Measurements from ENCODE around the gene PMIS2.
A peak's percentile ranks its signal among the peaks of the same experiment; 100 is the strongest.

PMIS2 gene

DNA sequence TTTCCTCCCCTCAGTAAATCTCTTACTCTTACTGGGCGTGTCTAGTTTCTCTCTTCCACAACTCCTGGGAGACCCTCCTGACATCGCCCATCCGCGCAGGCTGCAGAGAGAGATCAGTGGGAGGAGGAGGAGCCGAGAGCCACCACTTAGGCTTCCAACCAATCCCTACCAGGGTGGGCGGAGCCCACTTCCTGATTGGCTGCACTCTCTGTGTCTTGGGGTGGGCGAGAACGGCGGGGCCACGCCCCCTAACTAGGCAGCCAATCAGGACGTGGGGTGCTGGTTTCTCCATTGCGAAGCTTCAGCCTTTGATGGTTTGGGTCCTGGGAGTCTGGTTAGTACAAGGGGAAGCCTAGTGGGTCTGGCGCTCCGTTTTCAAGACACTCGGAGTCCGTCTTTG, at the start of gene PMIS2:
TSS of gene PMIS2 (plus strand) at position 326 of the 400 bp plus-strand sequence. CDS start 87 bp downstream, outside the sequence.
- no peaks in the 10 kb centered on the region for H3K9me3 ChIP-seq (ENCODE audit: control insufficient read depth, insufficient read depth, low read length)
- H3K4me1 ChIP-seq (ENCODE audit: control insufficient read depth, insufficient read depth, low read length): no peaks in the 10 kb centered on the region
- no peak within 1 kb of the TSS for H3K4me3 ChIP-seq (ENCODE audit: low read depth, low read length)
- H3K36me3 ChIP-seq (ENCODE audit: control insufficient read depth, insufficient read depth, low read length): no peaks in the 10 kb centered on the region
- peaks cover 19% of the 10 kb centered on the region for H3K27me3 ChIP-seq (ENCODE audit: control insufficient read depth, insufficient read depth, low read length)
- H3K9ac ChIP-seq (ENCODE audit: low read depth, low read length): no peak within 1 kb of the TSS

DNA sequence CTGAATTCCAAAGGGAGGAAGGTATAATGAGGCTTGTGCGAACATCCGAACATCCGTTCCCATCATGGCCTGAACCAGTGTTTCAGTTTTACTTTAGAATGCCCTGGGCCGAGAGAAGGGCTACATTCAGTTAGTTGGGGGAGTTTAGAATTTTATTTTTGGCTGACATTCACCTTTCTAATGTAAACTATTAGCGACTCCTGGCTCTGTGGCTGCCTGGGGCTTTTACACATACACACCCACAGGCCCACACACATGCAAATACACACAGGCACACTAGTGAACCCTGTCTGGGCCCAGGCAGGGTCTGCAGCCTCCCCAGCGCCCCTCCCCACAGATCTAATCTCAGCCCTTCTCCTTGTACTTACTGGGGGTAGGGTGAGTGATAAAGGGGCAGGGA, 46.7 kb upstream of the PMIS2 start:
- no peak overlapping the region for H3K4me3 ChIP-seq (ENCODE audit: low read depth, low read length)
- H3K4me1 ChIP-seq (ENCODE audit: control insufficient read depth, insufficient read depth, low read length): peaks cover 9% of the 10 kb centered on the region
- no peaks in the 10 kb centered on the region for H3K27me3 ChIP-seq (ENCODE audit: control insufficient read depth, insufficient read depth, low read length)
- H3K9me3 ChIP-seq (ENCODE audit: control insufficient read depth, insufficient read depth, low read length): no peaks in the 10 kb centered on the region
- H3K9ac ChIP-seq (ENCODE audit: low read depth, low read length): no peak overlapping the region
- peaks cover 14% of the 10 kb centered on the region for H3K36me3 ChIP-seq (ENCODE audit: control insufficient read depth, insufficient read depth, low read length)

GRCh38 chr19:35539850-35540249, 46.1 kb upstream of the PMIS2 start:
- no peaks in the 10 kb centered on the region for H3K9me3 ChIP-seq (ENCODE audit: control insufficient read depth, insufficient read depth, low read length)
- no peak overlapping the region for H3K4me3 ChIP-seq (ENCODE audit: low read depth, low read length)
- H3K4me1 ChIP-seq (ENCODE audit: control insufficient read depth, insufficient read depth, low read length): peaks cover 12% of the 10 kb centered on the region
- peaks cover 14% of the 10 kb centered on the region for H3K36me3 ChIP-seq (ENCODE audit: control insufficient read depth, insufficient read depth, low read length)
- H3K9ac ChIP-seq (ENCODE audit: low read depth, low read length): no peak overlapping the region
- H3K27me3 ChIP-seq (ENCODE audit: control insufficient read depth, insufficient read depth, low read length): no peaks in the 10 kb centered on the region

DNA sequence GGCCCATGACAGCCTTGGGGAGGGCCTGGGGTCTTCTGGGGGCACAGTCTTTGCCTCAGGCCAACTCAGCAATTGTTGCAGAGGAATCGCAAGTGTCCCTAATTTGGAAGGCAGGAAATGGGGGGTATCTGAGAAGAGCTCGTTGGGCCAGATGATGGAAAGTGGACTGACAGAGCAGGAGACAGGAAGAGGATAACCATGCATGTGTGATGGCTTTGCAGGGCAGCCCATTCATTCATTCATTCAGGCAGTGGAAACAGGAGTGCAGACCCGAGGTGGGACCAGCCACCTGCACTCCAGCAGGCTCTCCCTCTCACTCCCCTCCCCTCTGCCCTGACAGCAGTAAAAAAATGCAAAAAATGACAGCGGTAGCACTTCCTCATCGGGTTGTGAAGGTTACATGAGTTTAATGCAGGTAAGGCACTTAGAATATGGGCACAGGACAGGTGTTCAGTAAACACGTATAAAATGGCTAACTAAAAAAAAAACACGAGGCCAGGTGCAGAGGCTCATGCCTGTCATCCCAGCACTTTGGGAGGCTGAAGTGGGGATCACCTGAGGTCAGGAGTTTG, 45.5 kb upstream of the PMIS2 start:
- Histone ChIP-seq H3K4me1 (ENCODE audit: control insufficient read depth, insufficient read depth, low read length) (peaks cover 10% of the 10 kb centered on the region), H3K27me3 (ENCODE audit: control insufficient read depth, insufficient read depth, low read length) (no peaks in the 10 kb centered on the region), H3K9ac (ENCODE audit: low read depth, low read length) (no peak overlapping the region), H3K9me3 (ENCODE audit: control insufficient read depth, insufficient read depth, low read length) (no peaks in the 10 kb centered on the region), H3K4me3 (ENCODE audit: low read depth, low read length) (no peak overlapping the region), H3K36me3 (ENCODE audit: control insufficient read depth, insufficient read depth, low read length) (peaks cover 14% of the 10 kb centered on the region)

- H3K4me1 ChIP-seq (ENCODE audit: control insufficient read depth, insufficient read depth, low read length): peaks cover 13% of the 10 kb centered on the region
- no peaks in the 10 kb centered on the region for H3K27me3 ChIP-seq (ENCODE audit: control insufficient read depth, insufficient read depth, low read length)
- H3K36me3 ChIP-seq (ENCODE audit: control insufficient read depth, insufficient read depth, low read length): peaks cover 19% of the 10 kb centered on the region
- no peaks in the 10 kb centered on the region for H3K9me3 ChIP-seq (ENCODE audit: control insufficient read depth, insufficient read depth, low read length)
- no peak overlapping the region for H3K9ac ChIP-seq (ENCODE audit: low read depth, low read length)
- no peak overlapping the region for H3K4me3 ChIP-seq (ENCODE audit: low read depth, low read length)
These were observed 43.8 kb upstream of the PMIS2 start for GRCh38 chr19:35542209-35542608.

DNA sequence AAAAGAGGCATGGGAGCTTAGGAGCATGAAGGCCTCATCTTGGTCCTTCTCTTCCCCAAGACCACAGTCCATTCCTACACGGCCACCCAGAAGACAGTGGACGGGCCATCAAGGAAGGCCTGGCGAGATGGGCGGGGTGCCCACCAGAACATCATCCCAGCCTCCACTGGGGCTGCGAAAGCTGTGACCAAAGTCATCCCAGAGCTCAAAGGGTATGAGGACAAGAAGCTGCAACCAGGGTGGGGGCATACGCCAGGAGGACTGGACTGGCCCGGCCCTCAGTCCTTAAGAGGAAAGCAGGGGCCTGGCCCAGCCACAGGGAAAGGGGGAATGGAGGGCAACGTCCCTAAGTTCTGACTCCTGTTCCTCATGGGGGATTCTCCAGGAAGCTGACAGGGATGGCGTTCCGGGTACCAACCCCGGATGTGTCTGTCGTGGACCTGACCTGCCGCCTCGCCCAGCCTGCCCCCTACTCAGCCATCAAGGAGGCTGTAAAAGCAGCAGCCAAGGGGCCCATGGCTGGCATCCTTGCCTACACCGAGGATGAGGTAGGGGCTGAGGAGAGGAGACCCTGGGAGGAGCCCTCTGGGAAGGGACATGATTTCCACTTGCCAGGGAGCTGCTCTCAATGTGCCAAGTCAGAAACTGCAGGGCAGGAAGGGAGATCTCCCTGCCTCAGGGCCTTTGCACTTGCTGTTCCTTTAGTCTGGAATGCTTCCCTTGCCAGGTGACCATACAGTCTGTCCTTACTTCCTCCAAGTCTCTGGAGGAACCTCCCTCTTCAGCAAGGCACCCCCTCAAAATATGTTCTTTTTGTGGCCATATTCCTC, 42.5 kb upstream of the PMIS2 start:
- Histone ChIP-seq H3K27me3 (ENCODE audit: control insufficient read depth, insufficient read depth, low read length) (no peaks in the 10 kb centered on the region), H3K36me3 (ENCODE audit: control insufficient read depth, insufficient read depth, low read length) (peaks cover 26% of the 10 kb centered on the region), H3K9ac (ENCODE audit: low read depth, low read length) (no peak overlapping the region), H3K9me3 (ENCODE audit: control insufficient read depth, insufficient read depth, low read length) (no peaks in the 10 kb centered on the region), H3K4me3 (ENCODE audit: low read depth, low read length) (no peak overlapping the region), H3K4me1 (ENCODE audit: control insufficient read depth, insufficient read depth, low read length) (peaks cover 13% of the 10 kb centered on the region)

GRCh38 chr19:35544110-35544802, 41.7 kb upstream of the PMIS2 start:
- Histone ChIP-seq H3K4me3 (ENCODE audit: low read depth, low read length) (peak overlapping the region; percentile 93), H3K36me3 (ENCODE audit: control insufficient read depth, insufficient read depth, low read length) (peaks cover 26% of the 10 kb centered on the region), H3K4me1 (ENCODE audit: control insufficient read depth, insufficient read depth, low read length) (peaks cover 13% of the 10 kb centered on the region), H3K27me3 (ENCODE audit: control insufficient read depth, insufficient read depth, low read length) (no peaks in the 10 kb centered on the region), H3K9ac (ENCODE audit: low read depth, low read length) (peak overlapping the region; percentile 91), H3K9me3 (ENCODE audit: control insufficient read depth, insufficient read depth, low read length) (no peaks in the 10 kb centered on the region)

DNA sequence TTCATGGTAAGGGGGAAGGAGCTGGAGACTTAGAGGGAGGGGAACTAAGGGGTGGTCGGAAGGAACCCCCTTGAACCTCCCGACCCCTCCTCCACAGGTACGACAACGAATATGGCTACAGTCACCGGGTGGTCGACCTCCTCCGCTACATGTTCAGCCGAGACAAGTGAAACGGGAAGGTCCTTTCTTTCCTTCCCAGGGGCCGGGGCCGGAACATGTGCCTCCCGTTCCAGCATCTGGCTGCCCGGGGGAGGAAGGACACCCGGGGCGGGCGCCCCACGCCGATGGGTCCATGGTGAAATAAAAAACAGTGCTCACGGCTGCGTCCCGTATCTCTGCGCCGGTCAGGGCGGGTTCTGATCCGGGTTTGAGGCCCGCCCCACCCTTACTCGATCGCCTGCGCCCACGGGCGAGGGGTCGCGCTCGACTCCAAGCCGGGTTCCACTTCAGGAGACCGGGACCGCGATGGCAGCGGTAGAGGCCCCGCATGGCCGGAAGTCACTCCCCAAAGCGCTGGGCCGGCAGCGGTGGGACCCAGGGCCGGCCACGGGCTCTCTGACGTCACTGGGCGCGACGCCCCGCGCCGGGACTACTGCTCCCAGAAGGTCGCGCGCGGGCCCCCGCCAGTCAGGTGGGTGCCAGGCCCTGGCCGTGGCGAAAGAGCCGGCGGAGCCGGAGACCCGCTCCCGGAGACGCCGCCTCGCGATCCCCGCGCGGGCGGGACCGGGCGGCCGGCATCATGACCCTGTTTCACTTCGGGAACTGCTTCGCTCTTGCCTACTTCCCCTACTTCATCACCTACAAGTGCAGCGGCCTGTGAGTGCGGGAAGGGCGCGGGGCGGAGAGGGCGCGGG, 40.7 kb upstream of the PMIS2 start, which contains the start of gene TMEM147:
TSS of gene TMEM147 (plus strand) at position 626 of the 854 bp plus-strand sequence. CDS start at position 740, 114 bp downstream.
- peak within 1 kb of the TSS; percentile 91 for H3K9ac ChIP-seq (ENCODE audit: low read depth, low read length)
- peaks cover 31% of the 10 kb centered on the region for H3K36me3 ChIP-seq (ENCODE audit: control insufficient read depth, insufficient read depth, low read length)
- no peaks in the 10 kb centered on the region for H3K27me3 ChIP-seq (ENCODE audit: control insufficient read depth, insufficient read depth, low read length)
- peak within 1 kb of the TSS; percentile 93 for H3K4me3 ChIP-seq (ENCODE audit: low read depth, low read length)
- no peaks in the 10 kb centered on the region for H3K9me3 ChIP-seq (ENCODE audit: control insufficient read depth, insufficient read depth, low read length)
- H3K4me1 ChIP-seq (ENCODE audit: control insufficient read depth, insufficient read depth, low read length): peaks cover 8% of the 10 kb centered on the region

DNA sequence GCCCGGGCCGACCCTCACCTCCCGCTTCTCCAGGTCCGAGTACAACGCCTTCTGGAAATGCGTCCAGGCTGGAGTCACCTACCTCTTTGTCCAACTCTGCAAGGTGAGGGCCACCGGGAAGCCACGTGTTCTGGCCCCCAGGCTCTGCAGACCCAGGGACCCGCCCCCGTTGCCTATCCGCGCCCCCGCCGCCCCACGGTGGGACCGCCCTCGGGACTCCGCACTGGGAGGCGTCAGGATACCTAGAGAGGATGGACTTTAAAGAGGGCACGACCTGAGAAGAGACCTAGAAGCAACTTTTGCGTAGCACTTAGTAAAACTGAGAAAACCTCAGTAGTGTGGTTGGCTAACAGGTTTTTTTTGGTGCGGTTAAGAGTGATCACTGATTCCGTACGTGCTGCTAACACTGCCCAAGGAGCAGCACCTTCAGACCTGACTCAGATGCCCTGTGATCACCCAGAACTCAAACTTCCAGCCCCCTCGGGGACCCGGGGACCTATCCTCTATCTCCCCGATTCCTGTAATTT, 40.1 kb upstream of the PMIS2 start:
- peak overlapping the region; percentile 93 for H3K4me3 ChIP-seq (ENCODE audit: low read depth, low read length)
- H3K4me1 ChIP-seq (ENCODE audit: control insufficient read depth, insufficient read depth, low read length): peaks cover 8% of the 10 kb centered on the region
- H3K9me3 ChIP-seq (ENCODE audit: control insufficient read depth, insufficient read depth, low read length): no peaks in the 10 kb centered on the region
- H3K27me3 ChIP-seq (ENCODE audit: control insufficient read depth, insufficient read depth, low read length): no peaks in the 10 kb centered on the region
- H3K36me3 ChIP-seq (ENCODE audit: control insufficient read depth, insufficient read depth, low read length): peaks cover 31% of the 10 kb centered on the region
- peak overlapping the region; percentile 85 for H3K9ac ChIP-seq (ENCODE audit: low read depth, low read length)

- H3K9ac ChIP-seq (ENCODE audit: low read depth, low read length): peak overlapping the region; percentile 37
- peaks cover 8% of the 10 kb centered on the region for H3K4me1 ChIP-seq (ENCODE audit: control insufficient read depth, insufficient read depth, low read length)
- H3K27me3 ChIP-seq (ENCODE audit: control insufficient read depth, insufficient read depth, low read length): no peaks in the 10 kb centered on the region
- H3K4me3 ChIP-seq (ENCODE audit: low read depth, low read length): peak overlapping the region; percentile 93
- no peaks in the 10 kb centered on the region for H3K9me3 ChIP-seq (ENCODE audit: control insufficient read depth, insufficient read depth, low read length)
- H3K36me3 ChIP-seq (ENCODE audit: control insufficient read depth, insufficient read depth, low read length): peaks cover 32% of the 10 kb centered on the region
These were observed 39.4 kb upstream of the PMIS2 start for GRCh38 chr19:35546532-35546931.
